ENCODE measurements around the gene TIMP3.
A peak's percentile ranks its signal among the peaks of the same experiment; 100 is the strongest.

TIMP3 gene

DNA sequence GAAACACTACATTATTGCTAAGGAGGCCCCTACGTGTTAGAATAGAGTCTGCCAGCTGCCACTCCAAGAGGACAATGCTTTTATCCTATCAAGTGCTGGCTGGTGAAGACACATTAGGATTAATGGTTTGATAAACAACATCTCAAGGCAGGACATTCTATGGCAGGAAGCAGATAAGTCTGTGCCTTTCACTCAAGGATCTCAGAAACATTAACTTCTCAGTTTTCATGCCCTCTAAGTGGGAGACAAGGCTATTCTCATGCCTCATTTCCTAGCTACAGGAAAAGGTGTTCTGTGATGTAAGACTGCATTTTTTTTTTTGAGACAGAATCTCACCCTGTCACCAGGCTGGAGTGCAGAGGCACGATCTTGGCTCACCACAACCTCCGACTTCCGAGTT lies 23.5 kb upstream of the TIMP3 start:
- Histone ChIP-seq H3K4me2 (ENCODE audit: low read length, poor library complexity, severe bottlenecking) (no peak overlapping the region), H3K36me3 (ENCODE audit: control insufficient read depth in 1 of 2, insufficient read depth in 2 of 2, low read depth in 1 of 2, low read length in 2 of 2) (no peaks in the 10 kb centered on the region), H3K4me1 (ENCODE audit: control insufficient read depth, insufficient read depth, low read depth, low read length) (peaks cover 3% of the 10 kb centered on the region)

DNA sequence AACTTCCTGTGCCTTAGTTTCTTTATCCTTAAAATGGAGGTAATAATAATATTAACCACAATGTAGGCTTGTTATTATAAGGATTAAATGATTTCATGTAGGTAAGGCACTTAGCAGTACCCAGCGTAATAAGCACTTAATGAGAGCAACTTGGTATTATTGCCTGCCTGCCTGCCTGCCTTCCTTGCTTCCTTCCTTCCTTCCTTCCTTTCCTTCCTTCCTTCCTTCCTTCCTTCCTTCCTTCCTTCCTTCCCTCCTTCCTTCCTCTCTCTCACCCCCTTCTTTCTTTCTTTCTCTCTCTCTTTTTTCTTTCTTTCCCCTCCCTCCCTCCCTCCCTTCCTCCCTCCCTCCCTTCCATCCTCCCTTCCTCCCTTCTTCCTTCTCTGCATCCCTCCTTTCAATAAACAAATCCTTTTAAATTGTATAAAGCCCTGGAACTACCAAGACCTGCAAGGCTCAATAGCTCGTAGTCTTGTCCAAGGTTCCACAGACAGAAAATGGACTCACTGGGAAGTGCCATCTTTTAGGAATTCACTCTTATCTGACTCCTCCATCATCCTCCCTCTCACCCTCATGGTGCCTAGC lies 20.7 kb upstream of the TIMP3 start:
- WGBS: 100% methylated on average over 2 of the region's 2 CpGs
- Histone ChIP-seq H2BK5ac (ENCODE audit: low read depth, low read length, poor library complexity, severe bottlenecking) (no peak overlapping the region), H2AK5ac (ENCODE audit: low read length, severe bottlenecking) (no peak overlapping the region), H3K23ac (ENCODE audit: low read length in 2 of 2) (no peak overlapping the region), H3K4me2 (ENCODE audit: low read length, poor library complexity, severe bottlenecking) (no peak overlapping the region), H2BK12ac (ENCODE audit: low read length in 2 of 2) (peak overlapping the region; percentile 28 to 85), H3K36me3 (ENCODE audit: control insufficient read depth in 1 of 2, insufficient read depth in 2 of 2, low read depth in 1 of 2, low read length in 2 of 2) (no peaks in the 10 kb centered on the region), H2AFZ (ENCODE audit: low read depth, low read length) (no peak overlapping the region), H3K14ac (ENCODE audit: low read length in 2 of 2) (no peak overlapping the region), H4K91ac (ENCODE audit: low read length) (no peak overlapping the region), H3K4ac (ENCODE audit: low read depth in 1 of 2, low read length in 2 of 2) (peak overlapping the region in 1 of 2 experiments; percentile 56), H3K9ac (ENCODE audit: low read length) (no peak overlapping the region), H4K8ac (ENCODE audit: low read length) (no peak overlapping the region), H2BK120ac (ENCODE audit: low read depth, low read length) (no peak overlapping the region), H3K4me1 (ENCODE audit: control insufficient read depth, insufficient read depth, low read depth, low read length) (peaks cover 3% of the 10 kb centered on the region), H3K79me1 (replicated peaks; ENCODE audit: low read length, poor library complexity, severe bottlenecking) (no peaks in the 10 kb centered on the region), H2BK15ac (ENCODE audit: low read depth, poor library complexity, severe bottlenecking) (no peak overlapping the region), H3K27me3 (ENCODE audit: control insufficient read depth in 1 of 2, insufficient read depth in 1 of 2, low read length in 2 of 2) (no peaks in the 10 kb centered on the region), H3K18ac (ENCODE audit: low read depth in 1 of 2, low read length in 2 of 2) (peak overlapping the region in 1 of 2 experiments; percentile 42), H3K9me3 (ENCODE audit: control insufficient read depth, low read length) (no peaks in the 10 kb centered on the region), H3K27ac (ENCODE audit: low read length, poor library complexity, severe bottlenecking) (no peak overlapping the region), H3K4me3 (ENCODE audit: insufficient read depth in 1 of 2, low read depth in 1 of 2, low read length in 2 of 2) (no peak overlapping the region)
- DNase-seq: no peak

More for the DNA sequence above, 23.5 kb upstream of the TIMP3 start:
- 48% methylated on average over 2 of the region's 4 CpGs for WGBS
- H3K27me3 ChIP-seq (ENCODE audit: control insufficient read depth in 1 of 2, insufficient read depth in 1 of 2, low read length in 2 of 2): no peaks in the 10 kb centered on the region
- no peak overlapping the region for H3K14ac ChIP-seq (ENCODE audit: low read length in 2 of 2)
- H3K4ac ChIP-seq (ENCODE audit: low read depth in 1 of 2, low read length in 2 of 2): no peak overlapping the region
- H4K8ac ChIP-seq (ENCODE audit: low read length): no peak overlapping the region
- H2BK120ac ChIP-seq (ENCODE audit: low read depth, low read length): no peak overlapping the region
- no peak overlapping the region for H4K91ac ChIP-seq (ENCODE audit: low read length)
- no peak overlapping the region for H2BK5ac ChIP-seq (ENCODE audit: low read depth, low read length, poor library complexity, severe bottlenecking)
- no peak overlapping the region for H3K4me3 ChIP-seq (ENCODE audit: insufficient read depth in 1 of 2, low read depth in 1 of 2, low read length in 2 of 2)
- H2AK5ac ChIP-seq (ENCODE audit: low read length, severe bottlenecking): no peak overlapping the region
- H3K18ac ChIP-seq (ENCODE audit: low read depth in 1 of 2, low read length in 2 of 2): no peak overlapping the region
- no peak overlapping the region for H3K27ac ChIP-seq (ENCODE audit: low read length, poor library complexity, severe bottlenecking)
- no peak overlapping the region for H3K23ac ChIP-seq (ENCODE audit: low read length in 2 of 2)
- DNase-seq: no peak
- no peaks in the 10 kb centered on the region for H3K79me1 ChIP-seq (replicated peaks; ENCODE audit: low read length, poor library complexity, severe bottlenecking)
- no peaks in the 10 kb centered on the region for H3K9me3 ChIP-seq (ENCODE audit: control insufficient read depth, low read length)
- H2BK12ac ChIP-seq (ENCODE audit: low read length in 2 of 2): no peak overlapping the region
- no peak overlapping the region for H3K9ac ChIP-seq (ENCODE audit: low read length)
- H2AFZ ChIP-seq (ENCODE audit: low read depth, low read length): no peak overlapping the region
- H2BK15ac ChIP-seq (ENCODE audit: low read depth, poor library complexity, severe bottlenecking): no peak overlapping the region

DNA sequence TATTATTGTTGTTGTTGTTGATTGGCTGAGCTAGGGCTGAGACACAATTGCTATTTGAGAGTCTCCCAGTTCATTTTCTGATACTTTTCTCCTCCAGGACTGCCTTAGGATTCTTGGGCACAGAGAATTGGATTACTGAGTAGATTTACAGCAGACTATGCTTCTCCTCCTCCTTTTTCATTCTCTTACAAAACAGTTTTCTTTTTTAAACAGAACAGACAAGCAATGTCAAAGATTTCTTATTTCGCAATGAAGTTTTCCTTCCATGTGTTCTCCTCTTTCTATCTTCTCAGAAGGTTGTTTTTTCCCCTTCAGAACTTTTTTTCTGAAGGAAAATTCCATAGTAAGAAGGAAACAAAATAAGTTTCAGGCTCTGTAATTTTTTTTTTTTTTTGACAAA lies 19.8 kb upstream of the TIMP3 start:
- no peaks in the 10 kb centered on the region for H3K9me3 ChIP-seq (ENCODE audit: control insufficient read depth, low read length)
- H2BK12ac ChIP-seq (ENCODE audit: low read length in 2 of 2): no peak overlapping the region
- no peak overlapping the region for H3K27ac ChIP-seq (ENCODE audit: low read length, poor library complexity, severe bottlenecking)
- no peaks in the 10 kb centered on the region for H3K36me3 ChIP-seq (ENCODE audit: control insufficient read depth in 1 of 2, insufficient read depth in 2 of 2, low read depth in 1 of 2, low read length in 2 of 2)
- H3K9ac ChIP-seq (ENCODE audit: low read length): no peak overlapping the region
- H3K18ac ChIP-seq (ENCODE audit: low read depth in 1 of 2, low read length in 2 of 2): no peak overlapping the region
- no peaks in the 10 kb centered on the region for H3K27me3 ChIP-seq (ENCODE audit: control insufficient read depth in 1 of 2, insufficient read depth in 1 of 2, low read length in 2 of 2)
- H3K4ac ChIP-seq (ENCODE audit: low read depth in 1 of 2, low read length in 2 of 2): no peak overlapping the region
- H3K14ac ChIP-seq (ENCODE audit: low read length in 2 of 2): no peak overlapping the region
- H3K4me2 ChIP-seq (ENCODE audit: low read length, poor library complexity, severe bottlenecking): no peak overlapping the region
- H2BK15ac ChIP-seq (ENCODE audit: low read depth, poor library complexity, severe bottlenecking): no peak overlapping the region
- WGBS: 88% methylated on average over 1 of the region's 1 CpG
- no peak overlapping the region for H2BK120ac ChIP-seq (ENCODE audit: low read depth, low read length)
- no peaks in the 10 kb centered on the region for H3K79me1 ChIP-seq (replicated peaks; ENCODE audit: low read length, poor library complexity, severe bottlenecking)
- DNase-seq: peak; percentile 68
- H3K4me1 ChIP-seq (ENCODE audit: control insufficient read depth, insufficient read depth, low read depth, low read length): peaks cover under 1% of the 10 kb centered on the region
- H3K23ac ChIP-seq (ENCODE audit: low read length in 2 of 2): no peak overlapping the region
- no peak overlapping the region for H2AK5ac ChIP-seq (ENCODE audit: low read length, severe bottlenecking)
- H2AFZ ChIP-seq (ENCODE audit: low read depth, low read length): no peak overlapping the region
- H4K8ac ChIP-seq (ENCODE audit: low read length): no peak overlapping the region
- no peak overlapping the region for H3K4me3 ChIP-seq (ENCODE audit: insufficient read depth in 1 of 2, low read depth in 1 of 2, low read length in 2 of 2)
- no peak overlapping the region for H2BK5ac ChIP-seq (ENCODE audit: low read depth, low read length, poor library complexity, severe bottlenecking)
- no peak overlapping the region for H4K91ac ChIP-seq (ENCODE audit: low read length)

DNA sequence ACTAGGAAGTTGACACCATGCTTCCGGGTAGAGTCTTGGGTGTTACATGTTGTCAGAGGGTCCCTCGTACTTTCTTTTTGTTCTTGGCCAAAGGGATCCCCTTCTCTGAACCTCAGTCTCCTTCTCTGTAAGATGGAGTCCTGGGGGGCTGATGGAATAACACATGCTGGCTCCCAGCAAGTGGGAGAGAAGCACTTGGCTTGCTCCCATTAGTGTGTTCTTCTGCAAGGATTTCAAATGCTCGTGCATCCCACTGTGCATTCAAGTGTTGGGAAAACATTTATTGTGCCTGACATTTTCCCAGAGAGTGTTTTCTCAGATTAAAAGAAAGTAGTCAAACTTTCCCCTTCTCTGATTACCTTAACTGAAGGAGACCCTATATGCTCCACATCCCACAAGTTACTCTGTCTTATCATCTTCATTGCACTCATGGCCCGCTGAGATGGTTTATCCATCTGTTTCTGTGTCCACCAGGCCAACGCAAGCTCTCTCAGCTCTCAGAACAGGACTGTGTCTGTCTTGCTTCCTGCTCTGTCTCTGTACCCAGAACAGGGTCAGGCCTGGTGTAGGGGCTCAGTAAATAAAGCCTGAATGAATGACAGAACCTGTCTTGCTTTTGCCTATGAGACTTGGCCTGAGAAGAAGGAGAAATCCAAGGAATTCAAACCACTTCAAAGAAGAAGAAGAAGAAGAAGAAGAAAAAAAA lies 16.0 kb upstream of the TIMP3 start:
- Histone ChIP-seq H3K23ac (ENCODE audit: low read length in 2 of 2) (no peak overlapping the region), H3K9ac (ENCODE audit: low read length) (no peak overlapping the region), H2AK5ac (ENCODE audit: low read length, severe bottlenecking) (no peak overlapping the region), H2BK12ac (ENCODE audit: low read length in 2 of 2) (peak overlapping the region in 1 of 2 experiments; percentile 47), H3K27me3 (ENCODE audit: control insufficient read depth in 1 of 2, insufficient read depth in 1 of 2, low read length in 2 of 2) (no peaks in the 10 kb centered on the region), H4K8ac (ENCODE audit: low read length) (peak overlapping the region; percentile 56), H3K4me1 (ENCODE audit: control insufficient read depth, insufficient read depth, low read depth, low read length) (peaks cover 3% of the 10 kb centered on the region), H4K91ac (ENCODE audit: low read length) (peak overlapping the region; percentile 11), H3K14ac (ENCODE audit: low read length in 2 of 2) (no peak overlapping the region), H3K4ac (ENCODE audit: low read depth in 1 of 2, low read length in 2 of 2) (no peak overlapping the region), H3K18ac (ENCODE audit: low read depth in 1 of 2, low read length in 2 of 2) (peak overlapping the region in 1 of 2 experiments; percentile 68), H2BK120ac (ENCODE audit: low read depth, low read length) (peak overlapping the region; percentile 52), H2BK5ac (ENCODE audit: low read depth, low read length, poor library complexity, severe bottlenecking) (no peak overlapping the region), H2BK15ac (ENCODE audit: low read depth, poor library complexity, severe bottlenecking) (no peak overlapping the region), H3K9me3 (ENCODE audit: control insufficient read depth, low read length) (no peaks in the 10 kb centered on the region), H3K36me3 (ENCODE audit: control insufficient read depth in 1 of 2, insufficient read depth in 2 of 2, low read depth in 1 of 2, low read length in 2 of 2) (no peaks in the 10 kb centered on the region), H3K4me2 (ENCODE audit: low read length, poor library complexity, severe bottlenecking) (no peak overlapping the region), H2AFZ (ENCODE audit: low read depth, low read length) (no peak overlapping the region), H3K4me3 (ENCODE audit: insufficient read depth in 1 of 2, low read depth in 1 of 2, low read length in 2 of 2) (no peak overlapping the region), H3K27ac (ENCODE audit: low read length, poor library complexity, severe bottlenecking) (no peak overlapping the region), H3K79me1 (replicated peaks; ENCODE audit: low read length, poor library complexity, severe bottlenecking) (no peaks in the 10 kb centered on the region)
- no peak for DNase-seq
- 68% methylated on average over 5 of the region's 5 CpGs for WGBS
